IPS DF 19.7 (cell line): ENCODE measurements around the gene TMEM229B.

Experiments used
- DNase-seq: peaks from one replicate; pipeline ENCODE4 v3.0.0-alpha.2; 2013; ENCODE audit warnings: low read depth, low spot score

Gene TMEM229B

DNA sequence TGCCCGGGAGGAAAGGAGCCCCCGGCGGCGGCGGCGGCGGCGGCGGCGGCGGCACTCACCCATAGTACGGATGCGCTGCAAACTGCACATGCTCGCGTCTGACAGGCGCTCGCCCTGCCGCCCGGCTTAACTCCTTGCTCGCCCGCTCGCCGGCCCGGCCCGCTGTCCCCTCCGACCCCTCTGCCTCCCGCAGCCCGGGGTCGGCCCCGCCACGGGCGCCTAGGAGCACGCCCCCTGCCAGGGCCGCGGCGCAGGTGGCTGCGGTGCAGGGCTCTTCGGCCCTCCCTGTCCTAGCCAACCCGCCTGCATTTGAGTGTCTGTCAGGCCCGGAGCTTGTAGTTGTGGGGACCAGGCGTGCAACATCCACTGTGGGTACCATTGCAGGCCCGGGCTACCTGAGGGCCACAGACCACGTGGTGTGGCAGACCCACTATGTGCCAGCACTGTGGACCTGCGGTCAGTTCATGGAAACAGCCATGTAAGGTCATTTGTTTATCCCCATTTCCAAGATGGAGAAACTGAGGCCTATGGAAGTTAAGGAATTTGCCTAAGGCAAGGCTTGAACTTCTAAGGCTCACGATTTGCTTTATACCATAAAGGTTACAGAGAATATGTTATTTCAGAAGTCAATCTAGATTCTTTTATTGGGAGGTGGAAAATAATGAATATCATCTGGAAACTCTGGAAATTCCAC lies 27.0 kb upstream of the TMEM229B start:
- no peak for DNase-seq

DNA sequence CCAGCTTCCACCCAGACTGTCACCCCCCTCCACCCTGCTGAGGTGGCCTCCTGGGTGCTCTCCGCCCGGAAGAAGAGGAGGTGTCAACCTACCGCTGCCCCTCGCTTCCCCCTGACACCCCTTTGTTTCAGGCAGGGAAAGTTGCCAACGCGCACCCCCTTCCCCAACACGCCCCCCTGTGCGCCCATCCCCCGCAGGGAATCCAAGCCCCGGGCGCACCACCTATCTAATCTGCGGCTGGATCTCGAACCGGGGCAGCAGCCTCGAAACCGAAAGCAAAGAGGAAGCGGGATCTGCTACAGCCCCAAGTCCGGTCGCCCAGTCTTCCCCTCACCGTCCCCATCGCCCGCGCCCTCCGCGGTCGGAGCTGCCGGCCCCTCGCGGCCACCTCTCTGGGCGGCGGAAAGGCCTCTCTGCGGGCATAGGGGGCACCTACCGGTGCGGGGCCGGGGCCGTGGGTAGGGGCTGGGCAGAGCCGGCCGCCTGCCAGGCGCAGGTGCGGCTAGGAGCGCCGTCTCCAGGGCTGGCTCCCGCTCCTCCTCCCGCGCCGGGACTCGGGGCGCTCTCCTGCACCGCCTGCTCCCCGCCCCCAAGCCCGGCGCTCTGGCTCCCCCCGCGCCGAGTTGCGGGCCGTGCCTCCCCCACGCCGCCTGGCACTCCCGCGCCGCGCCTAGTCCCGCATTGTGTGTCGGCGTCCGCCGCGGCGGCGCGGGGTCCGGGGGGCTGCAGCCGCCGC lies 26.3 kb upstream of the TMEM229B start:
- no peak for DNase-seq

DNA sequence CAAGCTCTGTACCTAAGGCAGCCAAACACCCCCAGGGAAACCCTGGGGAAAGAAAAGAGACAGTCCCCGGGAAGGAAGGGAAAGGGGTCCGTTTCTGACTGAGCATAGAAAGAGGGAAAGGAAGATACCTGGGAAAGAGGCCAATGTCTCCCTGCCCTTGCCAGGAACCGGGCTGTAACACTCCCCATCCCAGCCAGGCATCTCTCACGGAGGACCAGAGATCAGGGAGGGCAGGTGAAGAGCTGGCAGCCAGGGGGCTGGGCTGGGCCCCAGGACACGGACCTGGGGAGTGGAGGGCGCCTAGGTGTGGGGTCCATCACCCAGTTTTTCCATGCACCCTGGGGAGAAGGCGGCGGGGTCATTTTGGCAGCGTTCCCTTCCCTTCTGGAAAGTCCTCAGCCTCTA lies 25.7 kb upstream of the TMEM229B start:
- no peak for DNase-seq

GRCh38 chr14:67513631-67514108 lies 25.1 kb upstream of the TMEM229B start:
- DNase-seq, result no peak

GRCh38 chr14:67512463-67513310 lies 24.2 kb upstream of the TMEM229B start:
- DNase-seq, result no peak

- no peak for DNase-seq
Observed at GRCh38 chr14:67510836-67511235, 22.3 kb upstream of the TMEM229B start.

DNA sequence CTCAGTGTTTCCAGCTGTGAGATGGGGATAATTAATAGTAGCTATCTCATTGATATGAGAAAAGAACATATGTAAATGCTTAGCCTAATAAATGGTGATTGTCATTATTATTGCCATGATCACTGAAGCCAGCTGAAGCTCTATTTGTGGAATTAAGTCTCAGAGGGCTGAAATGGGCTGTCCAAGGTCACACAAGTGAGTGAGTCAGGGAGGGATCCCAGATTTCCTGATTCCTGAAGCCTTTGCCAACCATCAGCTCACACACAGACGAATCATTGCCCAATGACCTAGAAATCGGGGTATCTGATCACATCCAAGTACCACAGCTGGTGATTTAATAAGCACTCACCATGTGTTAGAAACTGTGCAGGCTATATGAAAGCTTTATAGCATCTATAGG lies 21.6 kb upstream of the TMEM229B start:
- DNase-seq, result no peak

DNA sequence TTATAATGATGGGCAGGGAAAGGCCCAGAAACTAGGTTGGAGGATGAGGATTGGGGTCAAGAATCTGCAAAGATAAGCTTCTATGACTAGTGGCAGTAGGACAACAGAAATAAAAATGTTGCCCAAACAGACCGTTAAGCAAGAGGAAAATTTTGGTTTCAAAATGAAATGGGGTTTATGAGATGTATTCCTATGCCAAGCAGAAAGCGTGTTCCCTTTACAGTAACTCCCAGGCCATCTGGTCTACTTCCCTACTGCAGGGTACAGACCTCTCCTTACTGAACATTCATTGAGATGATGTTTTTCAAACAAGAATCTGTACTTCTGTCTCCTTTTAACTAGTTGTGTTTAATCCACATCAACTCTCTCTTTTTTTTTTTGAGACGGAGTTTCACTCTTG lies 20.4 kb upstream of the TMEM229B start:
- no peak for DNase-seq

DNA sequence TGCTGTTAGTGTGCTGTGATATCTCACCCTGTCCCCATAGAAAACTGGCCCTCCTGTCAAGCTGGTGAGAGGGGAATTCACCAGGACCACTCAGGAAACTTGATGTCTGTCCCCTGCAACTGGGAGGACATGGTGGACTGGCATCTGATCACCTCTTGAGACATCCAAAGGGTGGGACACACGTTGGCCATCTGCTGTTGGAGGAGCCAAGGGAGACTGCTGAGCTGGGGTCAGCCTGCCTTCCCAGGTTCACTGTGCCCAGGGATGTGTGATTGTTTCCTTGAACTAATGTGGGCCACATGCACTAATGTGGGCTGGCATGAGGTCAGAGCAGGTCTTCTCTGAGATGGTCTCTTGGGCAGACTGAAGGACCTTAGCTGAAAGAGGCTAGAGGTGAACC lies 16.7 kb upstream of the TMEM229B start:
- DNase-seq, result no peak

DNA sequence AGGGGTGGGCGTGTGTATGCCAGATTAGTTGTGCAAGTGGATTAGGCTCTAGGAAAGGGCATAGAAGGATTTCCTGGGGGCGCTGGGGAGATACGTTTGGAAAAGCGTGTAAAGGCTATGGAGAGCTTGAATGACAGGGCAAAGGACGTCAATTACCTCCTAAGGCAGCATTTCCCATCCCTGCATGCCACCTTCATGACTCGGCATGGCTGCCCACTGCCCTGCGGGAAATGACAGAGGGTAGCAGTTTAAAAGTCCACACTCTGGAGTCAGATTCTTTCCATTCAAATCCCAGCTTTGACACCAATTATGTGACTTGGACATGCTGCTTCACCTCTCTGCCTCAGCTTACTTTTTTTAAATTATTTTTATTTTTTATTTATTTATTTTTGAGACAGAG lies 14.8 kb upstream of the TMEM229B start:
- DNase-seq, result no peak

DNA sequence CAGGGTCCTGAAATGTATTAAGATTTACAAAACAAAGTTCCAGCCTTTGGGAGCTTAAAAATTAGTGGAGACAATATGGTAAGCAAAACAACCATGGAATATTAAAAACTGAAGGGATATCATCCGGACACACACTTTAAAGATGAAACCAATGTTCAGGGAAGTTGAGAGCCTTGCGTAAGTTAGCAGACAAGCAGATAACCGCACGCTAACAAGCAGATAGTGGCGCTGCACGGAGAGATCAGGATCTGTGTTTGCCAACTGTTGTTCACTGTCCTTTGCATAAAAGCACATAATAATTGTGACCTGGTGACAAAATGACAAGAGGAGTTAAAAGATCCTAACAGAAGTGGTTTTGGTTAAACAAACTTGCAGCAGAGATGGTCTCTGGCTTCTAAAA lies 14.3 kb upstream of the TMEM229B start:
- no peak for DNase-seq

GRCh38 chr14:67501670-67502069 lies 13.1 kb upstream of the TMEM229B start:
- DNase-seq, result no peak

- DNase-seq, result no peak
Observed at GRCh38 chr14:67500981-67501380, 12.5 kb upstream of the TMEM229B start.

- no peak for DNase-seq
Observed at GRCh38 chr14:67497716-67498115, 9.2 kb upstream of the TMEM229B start.

- no peak for DNase-seq
Observed at GRCh38 chr14:67497216-67497615, 8.7 kb upstream of the TMEM229B start.

GRCh38 chr14:67495827-67496226 lies 7.3 kb upstream of the TMEM229B start:
- no peak for DNase-seq

GRCh38 chr14:67493092-67493717 lies 4.7 kb upstream of the TMEM229B start:
- no peak for DNase-seq

GRCh38 chr14:67492538-67492937 lies 4.0 kb upstream of the TMEM229B start:
- no peak for DNase-seq

GRCh38 chr14:67491741-67492507 lies 3.4 kb upstream of the TMEM229B start:
- DNase-seq, result no peak

DNA sequence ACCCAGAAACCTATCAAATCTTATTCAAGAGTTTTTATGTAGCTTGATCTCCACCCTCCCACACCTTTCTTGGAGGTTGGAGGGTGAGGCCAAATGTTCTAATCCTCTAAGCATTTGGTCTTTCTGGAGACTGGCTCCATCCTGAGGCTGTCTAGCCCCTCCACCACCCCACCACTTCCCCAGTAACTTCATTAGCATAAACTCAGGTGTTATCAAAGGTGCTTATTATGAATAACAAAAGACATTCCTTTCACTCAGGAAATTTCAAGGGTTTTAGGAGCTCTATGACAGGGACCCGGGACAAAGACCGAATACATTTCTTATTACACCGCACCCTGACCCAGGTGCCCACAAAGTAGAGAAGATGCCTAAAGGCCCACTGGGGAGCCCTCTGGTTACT lies 2.8 kb upstream of the TMEM229B start:
- no peak for DNase-seq

DNA sequence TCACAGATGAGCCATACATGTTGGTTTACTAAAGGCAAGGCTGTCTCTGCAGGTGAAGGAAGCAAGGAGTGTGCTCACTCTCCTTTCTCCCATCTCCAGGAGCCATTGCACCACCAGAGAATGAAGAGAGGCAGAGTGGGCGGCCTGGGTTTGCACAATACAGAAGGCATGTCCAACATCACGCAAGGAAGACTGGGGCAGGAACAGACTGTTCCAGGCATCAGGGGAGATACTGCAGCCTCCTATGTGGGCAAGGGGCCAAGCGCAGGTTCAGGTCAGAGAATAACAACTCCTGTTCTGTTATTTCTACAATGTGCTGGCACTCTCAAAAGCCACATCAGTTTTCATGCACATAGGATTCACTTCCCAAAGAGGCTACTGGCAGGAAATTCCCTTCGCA lies 1.7 kb upstream of the TMEM229B start:
- no peak for DNase-seq
